Measurements from ENCODE around the gene TMPRSS15.

DNA sequence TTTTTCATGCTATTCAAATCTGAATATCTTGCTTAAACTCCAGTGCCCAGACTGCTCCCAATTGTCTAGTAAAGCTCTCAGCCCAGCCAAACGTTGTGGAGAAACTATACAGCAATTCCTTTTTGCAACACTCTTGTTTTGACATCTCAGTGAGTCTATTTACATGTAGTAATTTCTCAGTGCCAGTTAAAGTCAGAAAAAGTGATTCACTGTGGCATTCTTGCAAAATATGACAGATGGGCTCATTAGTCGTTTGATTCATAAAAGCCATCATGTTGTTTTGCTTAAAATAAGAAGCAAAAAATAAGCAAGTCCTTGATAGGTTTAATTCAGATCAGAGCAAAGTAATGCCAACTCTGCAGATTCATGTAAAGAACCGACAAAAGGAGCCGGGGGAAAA, 20.7 kb upstream of the TMPRSS15 start:
- TF ChIP-seq, protein P1, sequence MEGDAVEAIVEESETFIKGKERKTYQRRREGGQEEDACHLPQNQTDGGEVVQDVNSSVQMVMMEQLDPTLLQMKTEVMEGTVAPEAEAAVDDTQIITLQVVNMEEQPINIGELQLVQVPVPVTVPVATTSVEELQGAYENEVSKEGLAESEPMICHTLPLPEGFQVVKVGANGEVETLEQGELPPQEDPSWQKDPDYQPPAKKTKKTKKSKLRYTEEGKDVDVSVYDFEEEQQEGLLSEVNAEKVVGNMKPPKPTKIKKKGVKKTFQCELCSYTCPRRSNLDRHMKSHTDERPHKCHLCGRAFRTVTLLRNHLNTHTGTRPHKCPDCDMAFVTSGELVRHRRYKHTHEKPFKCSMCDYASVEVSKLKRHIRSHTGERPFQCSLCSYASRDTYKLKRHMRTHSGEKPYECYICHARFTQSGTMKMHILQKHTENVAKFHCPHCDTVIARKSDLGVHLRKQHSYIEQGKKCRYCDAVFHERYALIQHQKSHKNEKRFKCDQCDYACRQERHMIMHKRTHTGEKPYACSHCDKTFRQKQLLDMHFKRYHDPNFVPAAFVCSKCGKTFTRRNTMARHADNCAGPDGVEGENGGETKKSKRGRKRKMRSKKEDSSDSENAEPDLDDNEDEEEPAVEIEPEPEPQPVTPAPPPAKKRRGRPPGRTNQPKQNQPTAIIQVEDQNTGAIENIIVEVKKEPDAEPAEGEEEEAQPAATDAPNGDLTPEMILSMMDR (IDR thresholded peaks at IDR 0.05), result no peak
- TF ChIP-seq POLR2A (IDR thresholded peaks at IDR 0.05) (no peak), EP300 (IDR thresholded peaks at IDR 0.05; ENCODE audit: low read depth) (no peak)
